Measurements from ENCODE around the gene LMLN. TPM values are rescaled to one million over a fixed set of nuclear protein-coding genes. Genes with fewer than 3 reads are reported as not detected.

Gene LMLN
- total and polyA plus RNA-seq, 8 donors, result 2.2 to 6.4 (median 4.4) TPM

DNA sequence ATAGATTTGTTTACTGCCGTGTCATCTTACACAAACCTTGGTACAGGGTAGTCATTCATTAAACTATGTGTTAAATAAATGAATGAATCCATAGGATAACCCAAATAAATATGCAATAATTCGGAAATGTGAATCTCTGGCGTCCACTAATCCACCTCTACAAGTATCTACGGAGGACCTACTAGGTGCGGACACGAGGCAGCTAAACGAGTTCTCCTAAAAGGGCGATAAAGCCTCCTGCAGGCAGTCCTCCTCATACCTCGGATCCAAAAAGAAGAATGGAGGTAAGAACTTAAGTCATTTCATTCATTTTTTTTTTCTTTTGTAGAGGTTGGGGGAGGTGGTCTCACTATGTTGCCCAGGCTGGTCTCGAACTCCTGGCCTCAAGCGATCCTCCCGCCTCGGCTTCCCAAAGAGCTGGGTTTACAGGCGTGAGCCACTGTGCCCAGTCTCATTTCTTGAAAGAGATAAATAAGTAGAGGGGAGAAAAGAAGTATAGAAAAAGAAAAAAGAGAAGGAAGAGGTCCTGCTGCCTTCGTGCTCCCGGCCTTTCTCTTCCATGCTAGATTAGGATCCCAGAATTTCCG lies 10.7 kb upstream of the LMLN start:
- peaks cover 21 to 24% (median 21%) of the 10 kb centered on the region in 3 donors for H3K4me1 ChIP-seq
- TF ChIP-seq, protein P1, sequence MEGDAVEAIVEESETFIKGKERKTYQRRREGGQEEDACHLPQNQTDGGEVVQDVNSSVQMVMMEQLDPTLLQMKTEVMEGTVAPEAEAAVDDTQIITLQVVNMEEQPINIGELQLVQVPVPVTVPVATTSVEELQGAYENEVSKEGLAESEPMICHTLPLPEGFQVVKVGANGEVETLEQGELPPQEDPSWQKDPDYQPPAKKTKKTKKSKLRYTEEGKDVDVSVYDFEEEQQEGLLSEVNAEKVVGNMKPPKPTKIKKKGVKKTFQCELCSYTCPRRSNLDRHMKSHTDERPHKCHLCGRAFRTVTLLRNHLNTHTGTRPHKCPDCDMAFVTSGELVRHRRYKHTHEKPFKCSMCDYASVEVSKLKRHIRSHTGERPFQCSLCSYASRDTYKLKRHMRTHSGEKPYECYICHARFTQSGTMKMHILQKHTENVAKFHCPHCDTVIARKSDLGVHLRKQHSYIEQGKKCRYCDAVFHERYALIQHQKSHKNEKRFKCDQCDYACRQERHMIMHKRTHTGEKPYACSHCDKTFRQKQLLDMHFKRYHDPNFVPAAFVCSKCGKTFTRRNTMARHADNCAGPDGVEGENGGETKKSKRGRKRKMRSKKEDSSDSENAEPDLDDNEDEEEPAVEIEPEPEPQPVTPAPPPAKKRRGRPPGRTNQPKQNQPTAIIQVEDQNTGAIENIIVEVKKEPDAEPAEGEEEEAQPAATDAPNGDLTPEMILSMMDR (IDR thresholded peaks at IDR 0.05), result no peak
- DNase-seq (no peak), FAIRE-seq (no peak), ATAC-seq (no peak)
- no peaks in the 10 kb centered on the region for H3K9me3 ChIP-seq
- peak overlapping the region; percentile 20 to 73 (median 64) for H3K4me3 ChIP-seq
- peaks cover 0 to 29% (median 28%) of the 10 kb centered on the region in 3 donors for H3K36me3 ChIP-seq
- intact Hi-C loops (cut with DNase I), result no loop called here
- H3K27ac ChIP-seq, result peak overlapping the region; percentile 83 to 96 (median 93)
- WGBS, 2 donors, result 12 to 13% methylated on average over 17 of the region's 17 CpGs
- no peaks in the 10 kb centered on the region for H3K27me3 ChIP-seq

DNA sequence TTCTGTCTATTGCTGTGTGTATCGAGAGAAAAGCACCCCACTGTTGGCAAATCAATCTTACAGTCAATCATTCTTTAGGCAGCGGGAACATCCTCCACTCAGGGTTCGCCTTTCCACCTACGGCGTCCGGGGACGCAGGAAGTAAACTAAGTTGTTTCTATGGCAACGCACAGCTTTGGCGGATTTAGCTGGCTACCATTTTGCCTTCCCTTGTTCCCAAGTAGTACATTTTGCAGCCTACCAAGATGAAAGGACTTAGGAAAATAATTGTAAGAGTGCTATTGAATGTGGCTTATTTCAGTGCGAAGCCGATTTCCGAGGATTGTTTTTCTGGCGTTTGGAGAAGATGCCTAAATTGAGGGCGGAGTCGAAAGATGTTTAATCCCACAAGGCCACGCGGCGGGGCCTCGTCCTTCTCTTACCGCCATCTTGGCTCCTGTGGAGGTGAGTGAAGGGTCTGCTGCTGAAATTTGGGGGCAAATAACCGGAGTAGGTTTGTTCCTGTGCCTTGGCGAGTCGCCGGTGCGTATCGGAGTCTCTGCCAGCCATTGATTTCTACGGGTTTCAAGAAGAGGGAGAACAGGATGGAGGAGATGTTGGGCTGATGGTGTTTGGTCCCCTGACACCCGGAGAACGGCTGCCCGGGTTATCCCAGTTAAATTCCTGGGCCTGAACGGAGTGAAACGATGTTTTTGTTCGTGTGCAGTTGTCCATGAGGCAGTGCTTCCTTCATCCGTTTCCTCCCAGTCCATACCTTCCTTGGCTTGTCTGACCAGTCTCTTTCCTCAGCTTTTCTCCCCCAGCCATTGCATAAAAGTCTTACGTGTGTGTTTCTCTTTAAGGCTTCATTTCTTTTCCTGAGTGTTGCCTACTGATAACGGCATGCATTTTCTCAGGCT lies 10.0 kb upstream of the LMLN start, which contains the start of gene RPL35A:
Gene RPL35A (plus strand): TSS at position 413 of the 899 bp plus-strand sequence. CDS start 778 bp downstream, outside the sequence.
- H3K27ac ChIP-seq, result peak within 1 kb of the TSS; percentile 83 to 96 (median 93)
- intact Hi-C loops (cut with DNase I), result no loop called here
- WGBS, 2 donors, result 0% methylated on average over 36 of the region's 36 CpGs
- ATAC-seq (peak; percentile 91 to 96 (median 94)), DNase-seq (peak; percentile 79 to 92 (median 84)), FAIRE-seq (peak; percentile 32)
- H3K4me3 ChIP-seq, result peak within 1 kb of the TSS; percentile 52 to 73 (median 64)
- H3K36me3 ChIP-seq, result peaks cover 0 to 37% (median 36%) of the 10 kb centered on the region in 3 donors
- TF ChIP-seq, protein P1 (IDR thresholded peaks at IDR 0.05), result no peak
- no peaks in the 10 kb centered on the region for H3K9me3 ChIP-seq
- H3K27me3 ChIP-seq, result no peaks in the 10 kb centered on the region
- H3K4me1 ChIP-seq, result peaks cover 21 to 24% (median 24%) of the 10 kb centered on the region in 3 donors

DNA sequence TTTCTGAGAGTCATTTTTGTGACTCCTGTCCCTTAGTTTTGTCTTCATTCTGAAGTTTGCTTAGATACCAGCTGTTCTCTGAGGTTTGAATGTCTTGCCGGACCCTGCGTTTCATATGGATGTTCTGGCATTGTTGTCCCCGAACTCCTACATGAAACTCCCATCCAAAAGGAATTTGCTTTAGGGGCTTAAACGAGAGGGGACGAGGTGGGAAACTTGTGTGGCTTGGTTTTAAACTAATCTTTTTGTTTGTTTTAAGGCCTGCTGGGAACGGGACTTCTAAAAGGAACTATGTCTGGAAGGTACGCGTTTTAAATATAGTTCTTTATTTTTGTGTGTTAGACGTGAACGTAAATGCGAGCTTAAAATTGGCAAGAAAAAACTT lies 9.3 kb upstream of the LMLN start:
- WGBS, 2 donors, result 0% methylated on average over 11 of the region's 11 CpGs

DNA sequence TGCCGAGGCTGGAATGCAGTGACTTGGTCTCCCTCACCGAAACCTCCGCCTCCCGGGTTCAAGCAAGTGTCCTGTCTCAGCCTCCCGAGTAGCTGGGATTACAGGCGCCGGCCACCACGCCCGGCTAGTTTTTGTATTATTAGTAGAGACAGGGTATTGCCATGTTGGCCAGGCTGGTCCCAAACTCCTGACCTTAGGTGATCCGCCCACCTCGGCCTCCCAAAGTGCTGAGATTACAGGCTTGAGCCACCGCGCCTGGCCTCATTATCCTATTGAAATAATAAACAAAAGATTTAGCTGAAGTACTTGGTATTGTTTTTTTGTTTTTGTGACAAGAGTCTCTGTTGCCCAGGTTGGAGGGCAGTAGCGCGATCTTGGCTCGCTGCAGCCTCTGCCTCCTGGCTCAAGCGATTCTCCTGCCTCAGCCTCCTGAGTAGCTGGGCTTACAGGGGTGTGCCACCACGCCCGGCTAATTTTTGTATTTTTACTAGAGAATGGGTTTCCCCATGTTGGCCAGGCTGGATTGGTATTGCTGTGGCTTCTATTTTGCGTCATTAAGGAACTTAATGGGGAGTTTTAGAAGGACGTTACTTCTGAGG lies 8.5 kb upstream of the LMLN start:
- DNase-seq (peak in 1 of 6 donors; percentile 22), FAIRE-seq (no peak), ATAC-seq (no peak)
- TF ChIP-seq, protein P1 (IDR thresholded peaks at IDR 0.05), result no peak
- H3K4me3 ChIP-seq, result peak overlapping the region; percentile 52 to 73 (median 64)
- intact Hi-C loops (cut with DNase I), result no loop called here
- 61 to 73% methylated on average over 21 of the region's 21 CpGs for WGBS, 2 donors
- H3K4me1 ChIP-seq, result peaks cover 21 to 24% (median 24%) of the 10 kb centered on the region in 3 donors
- no peaks in the 10 kb centered on the region for H3K27me3 ChIP-seq
- H3K27ac ChIP-seq, result no peak overlapping the region
- H3K36me3 ChIP-seq, result peaks cover 0 to 49% (median 48%) of the 10 kb centered on the region in 3 donors
- H3K9me3 ChIP-seq, result no peaks in the 10 kb centered on the region

More for the DNA sequence above, 9.3 kb upstream of the LMLN start:
- ATAC-seq, result peak in 2 of 4 donors; percentile 1 to 4
- Histone ChIP-seq H3K9me3 (no peaks in the 10 kb centered on the region), H3K27ac (peak overlapping the region; percentile 83 to 96 (median 93)), H3K27me3 (no peaks in the 10 kb centered on the region), H3K4me3 (peak overlapping the region; percentile 52 to 73 (median 64)), H3K36me3 (peaks cover 0 to 41% (median 40%) of the 10 kb centered on the region in 3 donors), H3K4me1 (peaks cover 21 to 24% (median 24%) of the 10 kb centered on the region in 3 donors)
- intact Hi-C loops (cut with DNase I), result no loop called here
- no peak for DNase-seq
- TF ChIP-seq, protein P1 (IDR thresholded peaks at IDR 0.05), result no peak
- FAIRE-seq, result no peak
